ENCODE measurements around the gene ELN. TPM values are rescaled to one million over a fixed set of nuclear protein-coding genes. Genes with fewer than 3 reads are reported as not detected.
A peak's percentile ranks its signal among the peaks of the same experiment; 100 is the strongest.

ELN gene
- total RNA-seq, 1 donor from 2014 or later: 395 TPM

DNA sequence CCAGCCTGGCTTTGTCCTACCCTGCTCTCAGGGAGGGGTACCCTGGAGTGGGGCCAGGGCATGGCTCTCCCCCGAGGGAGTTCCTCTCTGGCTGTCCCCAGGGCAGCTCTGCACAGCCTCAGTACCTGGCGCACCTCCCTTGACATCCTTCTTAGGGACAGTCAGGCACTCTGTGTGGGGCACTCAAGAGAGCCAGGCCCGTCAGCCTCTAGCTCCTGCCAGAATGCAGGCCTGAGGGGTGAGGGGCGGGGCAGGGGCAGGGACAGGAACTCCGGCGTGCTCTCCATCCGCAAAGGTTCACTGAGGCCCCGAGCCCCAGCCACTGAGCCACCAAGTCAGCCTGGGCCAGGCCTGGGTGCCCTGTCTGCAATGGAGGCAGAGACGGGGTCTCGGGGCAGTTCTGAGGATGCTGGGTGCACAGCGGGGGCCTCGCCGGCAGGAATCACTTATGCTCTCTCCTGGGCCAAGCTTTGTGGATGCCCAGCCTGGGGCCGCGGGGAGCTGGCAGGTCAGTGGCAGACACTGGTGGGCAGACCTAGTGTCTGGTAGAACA, 65.8 kb downstream of the ELN start:
- Histone ChIP-seq H3K4me1 (peaks cover 9 to 22% of the 10 kb centered on the region in 2 donors), H3K9me3 (no peaks in the 10 kb centered on the region), H3K36me3 (peaks cover 0 to 11% of the 10 kb centered on the region in 2 donors), H3K27ac (peak overlapping the region; percentile 79 to 80), H3K27me3 (no peaks in the 10 kb centered on the region), H3K4me3 (peak overlapping the region; percentile 42 to 66)
- intact Hi-C loops (cut with DNase I): loop anchor here (2.0 kb wide), 1 partner anchor 25 kb away; no protein-coding TSS in a partner anchor
- DNase-seq (ENCODE audit: low spot score in 2 of 2): no peak
- TF ChIP-seq, protein P1, sequence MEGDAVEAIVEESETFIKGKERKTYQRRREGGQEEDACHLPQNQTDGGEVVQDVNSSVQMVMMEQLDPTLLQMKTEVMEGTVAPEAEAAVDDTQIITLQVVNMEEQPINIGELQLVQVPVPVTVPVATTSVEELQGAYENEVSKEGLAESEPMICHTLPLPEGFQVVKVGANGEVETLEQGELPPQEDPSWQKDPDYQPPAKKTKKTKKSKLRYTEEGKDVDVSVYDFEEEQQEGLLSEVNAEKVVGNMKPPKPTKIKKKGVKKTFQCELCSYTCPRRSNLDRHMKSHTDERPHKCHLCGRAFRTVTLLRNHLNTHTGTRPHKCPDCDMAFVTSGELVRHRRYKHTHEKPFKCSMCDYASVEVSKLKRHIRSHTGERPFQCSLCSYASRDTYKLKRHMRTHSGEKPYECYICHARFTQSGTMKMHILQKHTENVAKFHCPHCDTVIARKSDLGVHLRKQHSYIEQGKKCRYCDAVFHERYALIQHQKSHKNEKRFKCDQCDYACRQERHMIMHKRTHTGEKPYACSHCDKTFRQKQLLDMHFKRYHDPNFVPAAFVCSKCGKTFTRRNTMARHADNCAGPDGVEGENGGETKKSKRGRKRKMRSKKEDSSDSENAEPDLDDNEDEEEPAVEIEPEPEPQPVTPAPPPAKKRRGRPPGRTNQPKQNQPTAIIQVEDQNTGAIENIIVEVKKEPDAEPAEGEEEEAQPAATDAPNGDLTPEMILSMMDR (IDR thresholded peaks at IDR 0.05): no peak

- Histone ChIP-seq H3K27ac (peak overlapping the region; percentile 79 to 80), H3K36me3 (peaks cover 6 to 18% of the 10 kb centered on the region in 2 donors), H3K9me3 (no peaks in the 10 kb centered on the region), H3K4me3 (peak overlapping the region; percentile 42 to 66), H3K4me1 (peaks cover 9 to 22% of the 10 kb centered on the region in 2 donors), H3K27me3 (no peaks in the 10 kb centered on the region)
- TF ChIP-seq, protein P1 (IDR thresholded peaks at IDR 0.05): no peak
- DNase-seq (ENCODE audit: low spot score in 2 of 2): peak; percentile 72 to 94
- intact Hi-C loops (cut with DNase I): loop anchor here (2.0 kb wide), 1 partner anchor 26 kb away; no protein-coding TSS in a partner anchor
Observed at GRCh38 chr7:74094224-74095101, 66.5 kb downstream of the ELN start.

- Histone ChIP-seq H3K4me3 (peak overlapping the region in 1 of 2 donors; percentile 66), H3K9me3 (no peaks in the 10 kb centered on the region), H3K4me1 (peaks cover 9 to 22% of the 10 kb centered on the region in 2 donors), H3K36me3 (peaks cover 8 to 25% of the 10 kb centered on the region in 2 donors), H3K27me3 (no peaks in the 10 kb centered on the region), H3K27ac (peak overlapping the region; percentile 79 to 80)
- intact Hi-C loops (cut with DNase I): loop anchor here (2.0 kb wide), 1 partner anchor 26 kb away; no protein-coding TSS in a partner anchor
- TF ChIP-seq, protein P1 (IDR thresholded peaks at IDR 0.05): no peak
- DNase-seq (ENCODE audit: low spot score in 2 of 2): no peak
Observed at GRCh38 chr7:74095135-74095534, 67.2 kb downstream of the ELN start.

DNA sequence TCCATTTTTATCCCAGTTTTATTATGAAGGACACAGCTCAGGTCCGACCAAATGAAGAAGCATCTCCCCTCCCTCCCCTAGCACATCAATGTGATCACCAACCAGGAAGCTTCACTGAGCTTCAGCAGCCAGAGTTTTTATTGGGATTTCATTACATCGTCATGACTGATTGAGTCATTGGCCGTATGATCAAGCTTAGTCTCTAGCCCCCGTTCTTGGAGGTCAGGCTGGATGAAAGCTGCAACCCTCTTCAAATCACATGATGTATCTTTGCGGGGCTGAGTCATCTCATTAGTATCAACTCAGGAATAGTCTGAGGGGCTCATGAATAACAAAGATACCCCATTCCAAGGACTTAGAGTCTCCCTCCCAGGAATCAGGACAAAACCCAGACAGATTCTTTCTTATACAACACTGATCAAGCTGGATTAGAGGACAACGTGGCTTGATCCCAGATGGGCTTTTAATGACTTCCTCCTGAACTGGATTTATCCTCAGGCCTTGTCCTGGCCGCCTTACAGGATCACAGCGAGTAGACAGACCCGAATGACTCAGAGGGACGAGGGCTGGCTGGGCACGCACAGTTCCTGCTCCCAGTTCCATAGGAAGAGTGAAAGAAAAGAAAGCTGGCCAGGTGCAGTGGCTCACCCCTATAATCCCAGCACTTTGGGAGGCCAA, 70.1 kb downstream of the ELN start:
- H3K27me3 ChIP-seq: no peaks in the 10 kb centered on the region
- H3K9me3 ChIP-seq: no peaks in the 10 kb centered on the region
- DNase-seq (ENCODE audit: low spot score in 2 of 2): no peak
- TF ChIP-seq, protein P1 (IDR thresholded peaks at IDR 0.05): no peak
- no peak overlapping the region for H3K4me3 ChIP-seq
- peaks cover 9 to 15% of the 10 kb centered on the region in 2 donors for H3K4me1 ChIP-seq
- intact Hi-C loops (cut with DNase I): no loop called here
- H3K27ac ChIP-seq: no peak overlapping the region
- peaks cover 8 to 38% of the 10 kb centered on the region in 2 donors for H3K36me3 ChIP-seq

DNA sequence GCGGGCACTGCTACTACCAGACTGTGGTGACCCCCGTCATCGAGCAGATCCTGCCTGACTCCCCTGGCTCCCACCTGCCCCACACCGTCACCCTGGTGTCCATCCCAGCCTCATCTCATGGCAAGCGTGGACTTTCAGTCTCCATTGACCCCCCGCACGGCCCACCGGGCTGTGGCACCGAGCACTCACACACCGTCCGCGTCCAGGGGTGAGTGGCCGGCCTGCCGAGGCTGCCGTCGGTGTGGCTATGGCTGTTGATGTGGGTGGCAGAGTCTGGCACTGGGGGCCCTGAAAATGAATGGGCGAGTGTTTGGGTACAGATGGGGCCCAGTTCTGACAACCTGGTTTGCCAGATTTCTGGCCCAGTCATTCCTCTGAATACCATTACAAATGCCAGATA, 71.1 kb downstream of the ELN start:
- TF ChIP-seq, protein P1 (IDR thresholded peaks at IDR 0.05): no peak
- no peak overlapping the region for H3K4me3 ChIP-seq
- intact Hi-C loops (cut with DNase I): no loop called here
- H3K27me3 ChIP-seq: no peaks in the 10 kb centered on the region
- H3K27ac ChIP-seq: no peak overlapping the region
- no peaks in the 10 kb centered on the region for H3K9me3 ChIP-seq
- H3K36me3 ChIP-seq: peaks cover 8 to 38% of the 10 kb centered on the region in 2 donors
- H3K4me1 ChIP-seq: peaks cover 2 to 7% of the 10 kb centered on the region in 2 donors
- DNase-seq (ENCODE audit: low spot score in 2 of 2): no peak
